GM23248 (cell line): ENCODE measurements around the gene COPS9. TPM values are rescaled to one million over a fixed set of nuclear protein-coding genes. Genes with fewer than 3 reads are reported as not detected.

Experiments
- DNase-seq: peaks from one replicate; pipeline ENCODE4 v3.0.0-alpha.2; 2015
- H2AFZ ChIP-seq: fragments of 200-600 bp; sonication (generic); 2 replicates; pipeline ENCODE4 v1.6.1; 2016; ENCODE audit warnings: antibody characterized with exemption
- H3F3A ChIP-seq: fragments of 200-600 bp; sonication (generic); 2 replicates; pipeline ENCODE4 v1.6.1; 2016; ENCODE audit warnings: mild to moderate bottlenecking, antibody characterized with exemption, mixed run types; ENCODE audit not compliant: insufficient read depth
- H3K27ac ChIP-seq: fragments of 200-600 bp; sonication (generic); 2 replicates; pipeline ENCODE4 v1.5.1; 2016; ENCODE audit warnings: mild to moderate bottlenecking
- H3K27me3 ChIP-seq: fragments of 200-600 bp; sonication (generic); replicated peaks from 2 replicates; pipeline ENCODE4 v1.6.1; 2016; ENCODE audit warnings: mild to moderate bottlenecking; ENCODE audit not compliant: insufficient read depth
- H3K36me3 ChIP-seq: fragments of 200-600 bp; sonication (generic); 2 replicates; pipeline ENCODE4 v1.6.1; 2016; ENCODE audit warnings: low read depth, mild to moderate bottlenecking
- H3K4me1 ChIP-seq: fragments of 200-600 bp; sonication (generic); 2 replicates; pipeline ENCODE4 v1.6.1; 2016; ENCODE audit warnings: mild to moderate bottlenecking; ENCODE audit not compliant: insufficient read depth
- H3K4me2 ChIP-seq: fragments of 200-600 bp; sonication (generic); one replicate; pipeline ENCODE4 v1.6.1; 2016; ENCODE audit warnings: mild to moderate bottlenecking; ENCODE audit not compliant: unreplicated experiment
- H3K4me3 ChIP-seq: fragments of 200-600 bp; sonication (generic); 2 replicates; pipeline ENCODE4 v1.5.1; 2016; ENCODE audit warnings: mild to moderate bottlenecking
- H3K79me2 ChIP-seq: fragments of 200-600 bp; sonication (generic); 2 replicates; pipeline ENCODE4 v1.6.1; 2016; ENCODE audit warnings: mild to moderate bottlenecking; ENCODE audit not compliant: insufficient read depth
- H3K9ac ChIP-seq: fragments of 200-600 bp; sonication (generic); 2 replicates; pipeline ENCODE4 v1.6.1; 2016; ENCODE audit warnings: mild to moderate bottlenecking
- H3K9me2 ChIP-seq: fragments of 200-600 bp; sonication (generic); 2 replicates; pipeline ENCODE4 v1.6.1; 2016; ENCODE audit warnings: mixed run types, mild to moderate bottlenecking, moderate library complexity; ENCODE audit not compliant: insufficient read depth
- H3K9me3 ChIP-seq: fragments of 200-600 bp; sonication (generic); one replicate; pipeline ENCODE4 v1.6.1; 2017; ENCODE audit warnings: low read depth
- H4K20me1 ChIP-seq: fragments of 200-600 bp; sonication (generic); 2 replicates; pipeline ENCODE4 v1.6.0; 2016; ENCODE audit not compliant: insufficient read depth
- EZH2 ChIP-seq: fragments of 200-600 bp; sonication (generic); IDR thresholded peaks from 2 replicates; pipeline ENCODE4 v1.6.1; 2018; ENCODE audit warnings: antibody characterized with exemption, mild to moderate bottlenecking; ENCODE audit not compliant: insufficient read depth, poor library complexity, severe bottlenecking
- EZH2phosphoT487 ChIP-seq: fragments of 200-600 bp; sonication (generic); IDR thresholded peaks from 2 replicates; pipeline ENCODE4 v1.6.1; 2018; ENCODE audit warnings: antibody characterized with exemption, moderate library complexity, mild to moderate bottlenecking, low read depth; ENCODE audit not compliant: insufficient read depth
- whole genome bisulfite sequencing, 2 experiments: methylation state at CpG; one replicate each; pipeline ENCODE4 v1.1.6; 2015 to 2017; ENCODE audit warnings: low lambda C conversion rate in 2 of 2, low coverage in 1 of 2; ENCODE audit errors: missing lambda C conversion rate in 2 of 2; 5-methylcytosine and 5-hydroxymethylcytosine counted together
- in situ Hi-C: fragments of 300-500 bp; cut with MboI; formaldehyde crosslinking; loops from 2 replicates; pipeline ENCODE4 v1.15.0; 2020
- polyA plus RNA-seq: library from polyadenylated mRNA; unstranded; fragments of >200 nt; fragmentation: Nextera tagmentation; extraction: Ambion mirVana; gene quantifications from 2 replicates; pipeline ENCODE4 v1.2.1, GENCODE V29; 2016
- total RNA-seq: library from RNA; depleted of rRNA; stranded (reverse); fragments of >200 nt; shearing (Covaris generic); gene quantifications from 2 replicates; pipeline ENCODE4 v1.2.3, GENCODE V29; 2014

The COPS9 gene
- total and polyA plus RNA-seq, 2 experiments from 2014 or later = 114 to 350 TPM

GRCh38 chr2:240178564-240178963 is 42.5 kb upstream of the COPS9 start:
- Histone ChIP-seq H3K4me2 (no peak overlapping the region), H3K9ac (no peak overlapping the region), H3K36me3 (no peaks in the 10 kb centered on the region), H3K4me3 (no peak overlapping the region), H3K27ac (no peak overlapping the region), H4K20me1 (no peaks in the 10 kb centered on the region), H3K9me3 (no peaks in the 10 kb centered on the region), H3K27me3 (peaks cover 77% of the 10 kb centered on the region), H3K4me1 (no peaks in the 10 kb centered on the region), H3K9me2 (no peaks in the 10 kb centered on the region), H3F3A (no peaks in the 10 kb centered on the region), H3K79me2 (no peaks in the 10 kb centered on the region), H2AFZ (no peak overlapping the region)
- WGBS, 2 experiments = 7 to 11% methylated on average over 3 of the region's 3 CpGs
- TF ChIP-seq EZH2phosphoT487 (no peak), EZH2 (no peak)
- peak; percentile 13 for DNase-seq
- in situ Hi-C loops = no loop called here

DNA sequence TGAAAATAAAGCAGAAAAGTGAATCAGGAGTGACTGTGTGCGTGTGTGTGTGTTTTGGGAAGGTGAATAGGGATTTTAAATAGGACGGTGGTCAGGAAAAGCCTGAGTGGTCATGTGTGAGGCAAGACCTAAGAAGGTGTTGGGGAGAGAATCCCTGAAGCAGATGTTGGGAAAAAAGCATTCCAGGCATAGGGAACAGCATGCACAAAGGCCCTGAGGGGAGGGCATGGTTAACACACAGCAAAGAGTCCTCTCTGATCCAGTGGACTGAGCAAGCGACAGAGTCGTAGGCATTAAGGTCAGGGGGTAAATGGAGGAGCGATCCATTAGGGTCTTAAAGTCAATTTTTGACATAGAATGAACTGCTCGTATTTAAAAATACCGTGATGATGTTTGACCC is 38.4 kb upstream of the COPS9 start:
- WGBS, 2 experiments = 37 to 42% methylated on average over 7 of the region's 7 CpGs
- no peaks in the 10 kb centered on the region for H3K9me2 ChIP-seq
- no peak overlapping the region for H3K4me2 ChIP-seq
- DNase-seq = no peak
- H3K27me3 ChIP-seq = peaks cover 73% of the 10 kb centered on the region
- no peak for TF ChIP-seq EZH2
- TF ChIP-seq EZH2phosphoT487 = no peak
- no peaks in the 10 kb centered on the region for H3K9me3 ChIP-seq
- no peak overlapping the region for H3K27ac ChIP-seq
- in situ Hi-C loops = no loop called here
- no peak overlapping the region for H3K9ac ChIP-seq
- H4K20me1 ChIP-seq = no peaks in the 10 kb centered on the region
- H3K36me3 ChIP-seq = no peaks in the 10 kb centered on the region
- no peaks in the 10 kb centered on the region for H3K4me1 ChIP-seq
- no peak overlapping the region for H3K4me3 ChIP-seq
- no peaks in the 10 kb centered on the region for H3F3A ChIP-seq
- no peaks in the 10 kb centered on the region for H3K79me2 ChIP-seq
- no peak overlapping the region for H2AFZ ChIP-seq

GRCh38 chr2:240172071-240172895 is 36.2 kb upstream of the COPS9 start:
- TF ChIP-seq EZH2phosphoT487 (no peak), EZH2 (no peak)
- Histone ChIP-seq H3K4me2 (no peak overlapping the region), H3K4me1 (no peaks in the 10 kb centered on the region), H4K20me1 (no peaks in the 10 kb centered on the region), H3F3A (no peaks in the 10 kb centered on the region), H3K36me3 (no peaks in the 10 kb centered on the region), H3K9me3 (no peaks in the 10 kb centered on the region), H2AFZ (no peak overlapping the region), H3K4me3 (no peak overlapping the region), H3K79me2 (no peaks in the 10 kb centered on the region), H3K9me2 (no peaks in the 10 kb centered on the region), H3K27me3 (peaks cover 52% of the 10 kb centered on the region), H3K27ac (no peak overlapping the region), H3K9ac (no peak overlapping the region)
- in situ Hi-C loops = no loop called here
- no peak for DNase-seq
- 46 to 48% methylated on average over 13 of the region's 13 CpGs for WGBS, 2 experiments

GRCh38 chr2:240170883-240171282 is 34.8 kb upstream of the COPS9 start:
- Histone ChIP-seq H3K9me3 (no peaks in the 10 kb centered on the region), H3K4me3 (no peak overlapping the region), H3K79me2 (no peaks in the 10 kb centered on the region), H3K9me2 (no peaks in the 10 kb centered on the region), H2AFZ (no peak overlapping the region), H3K27me3 (peaks cover 38% of the 10 kb centered on the region), H4K20me1 (no peaks in the 10 kb centered on the region), H3K27ac (no peak overlapping the region), H3K4me1 (no peaks in the 10 kb centered on the region), H3K36me3 (no peaks in the 10 kb centered on the region), H3F3A (no peaks in the 10 kb centered on the region), H3K4me2 (no peak overlapping the region), H3K9ac (no peak overlapping the region)
- TF ChIP-seq EZH2 (no peak), EZH2phosphoT487 (no peak)
- no peak for DNase-seq
- 51 to 68% methylated on average over 3 of the region's 3 CpGs for WGBS, 2 experiments
- in situ Hi-C loops = no loop called here
